BLaER1 treated with 17β-estradiol and CSF1 and Interleukin-3, amounts not matched to agents 10 nM and 100 nM (cell line): ENCODE results near the gene HMG20A.

Source experiments
- H3K27ac ChIP-seq, 11 experiments: shearing (Covaris generic); formaldehyde crosslinking; 2 replicates each; pipeline ENCODE4 v1.8.1; 2022
- H3K27me3 ChIP-seq, 11 experiments: shearing (Covaris generic); formaldehyde crosslinking; 2 replicates each; pipeline ENCODE4 v1.8.1; 2022
- H3K36me3 ChIP-seq, 11 experiments: shearing (Covaris generic); formaldehyde crosslinking; 2 replicates each; pipeline ENCODE4 v1.8.1; 2022
- H3K4me1 ChIP-seq, 10 experiments: shearing (Covaris generic); formaldehyde crosslinking; 2 replicates each; pipeline ENCODE4 v1.8.1; 2022
- H3K4me2 ChIP-seq, 11 experiments: shearing (Covaris generic); formaldehyde crosslinking; 2 replicates each; pipeline ENCODE4 v1.8.1; 2022
- H3K4me3 ChIP-seq, 10 experiments: shearing (Covaris generic); formaldehyde crosslinking; 2 replicates each; pipeline ENCODE4 v1.8.1; 2022
- H3K9ac ChIP-seq, 11 experiments: shearing (Covaris generic); formaldehyde crosslinking; 2 replicates each; pipeline ENCODE4 v1.8.1; 2022
- H3K9me3 ChIP-seq, 11 experiments: shearing (Covaris generic); formaldehyde crosslinking; replicated peaks in 1 of 11; 2 replicates each; pipeline ENCODE4 v1.8.1; 2022
- H4K20me1 ChIP-seq, 11 experiments: shearing (Covaris generic); formaldehyde crosslinking; 2 replicates each; pipeline ENCODE4 v1.8.1; 2022
- Cebpa-rat ChIP-seq, 11 experiments: shearing (Covaris generic); IDR thresholded peaks; 2 replicates each; pipeline ENCODE4 v1.8.1; 2022

Gene HMG20A

DNA sequence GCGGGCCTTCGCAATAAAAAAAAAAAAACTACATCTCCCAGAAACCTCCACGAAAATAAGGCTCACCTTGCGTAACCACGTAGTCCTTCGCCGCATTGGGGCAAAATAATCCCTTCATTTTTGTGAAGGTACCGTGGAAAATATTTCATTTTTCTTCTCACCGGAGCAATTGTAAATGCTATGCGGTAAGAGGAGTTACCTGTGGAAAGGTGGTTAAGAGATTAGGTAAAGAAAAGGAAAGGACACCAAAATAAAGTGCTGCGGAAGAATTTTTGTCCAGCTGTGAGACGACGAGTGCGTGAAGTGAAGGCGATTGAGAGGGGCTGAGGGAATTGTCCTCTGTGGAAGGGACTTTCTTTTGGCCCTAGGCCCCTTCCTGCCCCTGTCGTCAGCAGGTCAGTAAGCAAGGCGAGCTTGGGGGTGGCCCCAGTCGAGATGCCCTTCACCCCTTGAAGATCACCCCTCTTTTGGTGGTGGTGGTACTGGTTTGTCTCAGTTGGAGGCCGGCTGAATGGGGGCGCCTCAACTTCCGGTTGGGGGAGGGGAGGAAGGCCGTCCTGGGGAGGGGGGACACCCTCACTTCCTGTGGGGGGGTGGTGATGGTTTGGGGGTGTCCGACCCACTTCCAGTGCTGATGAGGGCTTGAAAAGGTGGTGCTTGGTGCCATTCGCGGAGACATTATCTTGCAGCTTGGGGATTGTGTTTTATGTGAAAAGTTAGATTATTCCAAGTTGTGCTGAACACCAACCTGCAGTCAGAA is at the start of gene HMG20A:
HMG20A (plus strand) TSS at position 279 of the 760 bp plus-strand sequence. CDS start 37,520 bp downstream, outside the sequence.
- peaks cover 20 to 54% (median 29%) of the 10 kb centered on the region in 10 experiments for H3K4me1 ChIP-seq
- peak within 1 kb of the TSS; percentile 73 to 97 (median 89) for H3K9ac ChIP-seq
- peak within 1 kb of the TSS; percentile 78 to 97 (median 90) for H3K27ac ChIP-seq
- peak within 1 kb of the TSS; percentile 84 to 99 (median 90) for H3K4me2 ChIP-seq
- peaks cover 0 to 17% (median 14%) of the 10 kb centered on the region in 11 experiments; a peak in 16 of 22 replicates for H3K27me3 ChIP-seq
- peak in 10 of 11 experiments; percentile 39 to 88 (median 85); a peak in 17 of 22 replicates for TF ChIP-seq Cebpa-rat (IDR thresholded peaks at IDR 0.05)
- H3K9me3 ChIP-seq, result no peaks in the 10 kb centered on the region
- H3K4me3 ChIP-seq, result peak within 1 kb of the TSS; percentile 77 to 94 (median 85)
- peaks cover 0 to 54% (median 13%) of the 10 kb centered on the region in 11 experiments; a peak in 12 of 22 replicates for H4K20me1 ChIP-seq
- peaks cover 0 to 8% (median 0%) of the 10 kb centered on the region in 11 experiments; a peak in 1 of 22 replicates for H3K36me3 ChIP-seq

DNA sequence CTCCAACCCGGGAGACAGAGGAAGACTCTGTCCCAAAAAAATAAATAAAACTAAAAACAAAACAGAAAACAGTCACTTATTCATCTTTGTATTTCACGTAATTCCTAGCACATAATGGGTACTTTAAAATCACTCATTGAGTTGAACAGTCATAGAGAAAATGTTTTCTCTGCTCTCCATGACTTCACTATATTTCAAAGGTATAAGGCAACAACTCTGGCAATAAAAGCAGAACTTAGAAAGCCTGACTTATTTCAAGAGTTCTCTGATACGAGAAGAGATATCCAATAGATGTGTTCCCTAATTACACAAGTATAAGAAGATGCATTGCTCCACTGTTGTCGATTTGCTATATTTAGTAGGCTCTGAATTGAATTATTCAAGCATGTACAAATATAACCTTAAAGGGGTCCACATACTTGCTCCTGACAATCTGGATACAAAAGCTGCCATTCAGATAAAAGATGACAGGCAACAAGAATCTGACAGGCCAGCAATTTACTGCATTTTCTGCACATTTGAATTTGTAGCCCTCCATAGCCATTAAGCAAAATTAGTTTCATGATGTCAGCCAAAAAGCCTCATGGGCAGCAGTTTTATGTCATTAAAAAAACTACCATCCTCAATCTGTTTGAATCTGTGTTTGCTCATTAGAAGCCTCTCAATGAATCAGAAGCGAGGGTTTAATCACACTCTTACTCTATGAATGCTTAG is 48.7 kb upstream of the HMG20A start:
- H3K4me3 ChIP-seq, result no peak overlapping the region
- no peaks in the 10 kb centered on the region for H3K27me3 ChIP-seq
- H4K20me1 ChIP-seq, result peaks cover 0 to 90% (median 0%) of the 10 kb centered on the region in 11 experiments; a peak in 4 of 22 replicates
- no peaks in the 10 kb centered on the region; a peak in 1 of 20 replicates for H3K4me1 ChIP-seq
- H3K9ac ChIP-seq, result no peak overlapping the region
- no peaks in the 10 kb centered on the region for H3K36me3 ChIP-seq
- H3K4me2 ChIP-seq, result no peak overlapping the region
- no peak for TF ChIP-seq Cebpa-rat (IDR thresholded peaks at IDR 0.05)
- no peak overlapping the region for H3K27ac ChIP-seq
- H3K9me3 ChIP-seq, result no peaks in the 10 kb centered on the region

DNA sequence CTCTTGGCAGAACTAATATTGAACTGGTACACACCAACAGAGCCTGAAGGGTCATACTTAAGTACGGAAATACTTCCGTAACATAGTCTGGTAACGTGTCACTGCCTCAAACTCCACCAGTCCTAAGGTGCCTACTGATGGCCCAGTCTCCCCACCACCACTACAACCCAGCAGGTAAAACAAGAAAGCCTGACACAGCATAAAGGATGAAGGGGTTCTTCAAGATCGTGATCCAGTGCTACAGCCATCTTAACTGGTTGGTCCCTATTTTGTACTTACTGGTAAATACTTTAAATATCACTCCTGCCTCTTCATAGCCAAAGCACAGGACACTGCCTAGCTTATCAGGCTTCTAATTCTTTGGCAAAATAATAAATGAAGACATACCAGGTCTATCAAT is 47.2 kb upstream of the HMG20A start:
- TF ChIP-seq Cebpa-rat (IDR thresholded peaks at IDR 0.05), result no peak
- H3K4me2 ChIP-seq, result no peak overlapping the region
- no peak overlapping the region for H3K4me3 ChIP-seq
- H3K9me3 ChIP-seq, result no peaks in the 10 kb centered on the region
- H3K4me1 ChIP-seq, result no peaks in the 10 kb centered on the region; a peak in 1 of 20 replicates
- H3K9ac ChIP-seq, result no peak overlapping the region
- H3K36me3 ChIP-seq, result no peaks in the 10 kb centered on the region
- peaks cover 0 to 88% (median 0%) of the 10 kb centered on the region in 11 experiments; a peak in 4 of 22 replicates for H4K20me1 ChIP-seq
- H3K27me3 ChIP-seq, result no peaks in the 10 kb centered on the region
- no peak overlapping the region for H3K27ac ChIP-seq

DNA sequence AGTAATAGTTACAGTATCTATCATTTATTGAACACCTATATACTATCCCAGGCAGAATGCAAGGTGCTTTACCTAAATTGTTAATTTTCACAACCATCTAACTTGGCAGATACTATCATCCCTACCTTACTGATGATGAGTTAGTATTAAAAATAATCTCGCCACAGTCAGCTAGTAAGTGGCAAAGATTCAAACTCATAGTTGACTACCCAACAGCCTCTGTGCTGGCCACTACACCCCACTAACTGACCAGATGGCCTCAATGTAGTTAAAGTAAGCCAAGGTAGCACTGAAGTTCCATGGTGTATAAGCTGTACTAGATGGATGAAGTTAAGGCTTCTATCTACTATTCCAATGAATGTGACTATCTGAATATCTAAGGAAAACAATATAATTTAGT is 45.6 kb upstream of the HMG20A start:
- Histone ChIP-seq H3K36me3 (no peaks in the 10 kb centered on the region), H3K4me1 (no peaks in the 10 kb centered on the region; a peak in 1 of 20 replicates), H4K20me1 (peaks cover 0 to 87% (median 0%) of the 10 kb centered on the region in 11 experiments; a peak in 4 of 22 replicates), H3K27ac (no peak overlapping the region), H3K4me3 (no peak overlapping the region), H3K27me3 (no peaks in the 10 kb centered on the region), H3K9ac (no peak overlapping the region), H3K9me3 (no peaks in the 10 kb centered on the region), H3K4me2 (no peak overlapping the region)
- TF ChIP-seq Cebpa-rat (IDR thresholded peaks at IDR 0.05), result no peak

DNA sequence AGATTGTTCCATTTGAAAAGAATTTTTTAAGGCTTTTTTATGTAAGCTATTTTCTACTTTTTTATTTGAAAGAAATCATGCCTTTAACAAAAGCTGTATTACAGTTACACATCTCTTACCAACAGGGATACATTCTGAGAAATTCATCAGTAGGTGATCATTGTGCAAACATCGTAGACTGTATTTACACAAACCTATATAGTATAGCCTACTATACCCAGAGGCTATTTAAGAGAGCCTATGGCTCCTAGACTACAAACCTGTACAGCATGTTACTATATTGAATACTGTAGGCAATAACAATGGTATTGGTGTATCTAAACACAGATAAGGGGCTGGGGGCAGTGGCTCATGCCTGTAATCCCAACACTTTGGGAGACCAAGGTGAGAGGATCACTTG is 43.9 kb upstream of the HMG20A start:
- TF ChIP-seq Cebpa-rat (IDR thresholded peaks at IDR 0.05), result no peak
- Histone ChIP-seq H4K20me1 (peaks cover 0 to 87% (median 0%) of the 10 kb centered on the region in 11 experiments; a peak in 3 of 22 replicates), H3K36me3 (no peaks in the 10 kb centered on the region), H3K27ac (no peak overlapping the region), H3K27me3 (no peaks in the 10 kb centered on the region), H3K4me2 (no peak overlapping the region), H3K4me3 (no peak overlapping the region), H3K9ac (no peak overlapping the region), H3K9me3 (no peaks in the 10 kb centered on the region), H3K4me1 (no peaks in the 10 kb centered on the region; a peak in 1 of 20 replicates)

DNA sequence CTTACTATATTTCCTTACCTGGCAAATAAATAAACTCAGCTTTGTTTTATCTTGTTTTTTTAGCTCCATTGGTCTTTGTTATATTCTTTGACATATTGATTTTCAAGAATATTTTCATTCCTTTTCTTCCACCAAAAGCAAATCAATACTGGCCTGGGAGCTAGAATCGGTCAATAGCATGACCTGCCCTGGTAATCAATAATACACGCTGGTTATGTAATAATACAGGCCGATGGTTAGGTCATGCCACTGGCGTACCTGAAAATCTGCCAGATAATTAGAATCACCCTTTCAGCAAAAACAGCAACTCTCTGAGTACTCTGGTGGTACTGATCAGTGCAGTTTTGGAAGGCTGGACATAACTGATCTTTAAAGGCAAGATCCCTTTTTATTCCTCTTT is 40.7 kb upstream of the HMG20A start:
- Histone ChIP-seq H3K4me1 (peaks cover 0 to 6% (median 0%) of the 10 kb centered on the region in 10 experiments; a peak in 5 of 20 replicates), H3K27ac (no peak overlapping the region), H3K4me3 (no peak overlapping the region), H3K9me3 (no peaks in the 10 kb centered on the region), H3K9ac (no peak overlapping the region), H3K4me2 (no peak overlapping the region), H3K27me3 (no peaks in the 10 kb centered on the region), H3K36me3 (no peaks in the 10 kb centered on the region), H4K20me1 (peaks cover 0 to 91% (median 0%) of the 10 kb centered on the region in 11 experiments; a peak in 4 of 22 replicates)
- TF ChIP-seq Cebpa-rat (IDR thresholded peaks at IDR 0.05), result no peak

DNA sequence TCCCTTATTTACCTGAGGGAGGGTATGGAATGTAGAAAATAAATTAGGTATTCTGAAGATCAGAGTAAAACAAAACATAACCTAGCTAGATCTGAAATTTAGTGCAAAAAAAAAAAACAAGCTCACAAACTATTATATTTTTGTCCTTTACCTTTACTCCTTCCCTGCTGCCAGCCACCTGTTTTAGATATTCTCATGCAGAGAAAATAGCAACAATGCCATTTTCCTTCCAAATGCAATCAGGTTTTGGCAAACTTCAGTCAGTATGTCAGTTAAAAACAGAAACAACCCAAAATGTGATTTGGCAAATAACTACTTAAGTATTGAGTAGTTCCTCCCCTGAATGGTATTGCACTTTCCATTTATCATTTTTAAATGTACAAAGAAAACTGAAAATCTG is 36.6 kb upstream of the HMG20A start:
- no peak overlapping the region for H3K4me3 ChIP-seq
- H3K27ac ChIP-seq, result no peak overlapping the region
- H3K4me2 ChIP-seq, result no peak overlapping the region
- H4K20me1 ChIP-seq, result peaks cover 0 to 99% (median 0%) of the 10 kb centered on the region in 11 experiments; a peak in 4 of 22 replicates
- no peaks in the 10 kb centered on the region for H3K9me3 ChIP-seq
- H3K36me3 ChIP-seq, result no peaks in the 10 kb centered on the region
- TF ChIP-seq Cebpa-rat (IDR thresholded peaks at IDR 0.05), result no peak
- H3K9ac ChIP-seq, result no peak overlapping the region
- H3K4me1 ChIP-seq, result peaks cover 0 to 22% (median 0%) of the 10 kb centered on the region in 10 experiments; a peak in 5 of 20 replicates
- H3K27me3 ChIP-seq, result no peaks in the 10 kb centered on the region

DNA sequence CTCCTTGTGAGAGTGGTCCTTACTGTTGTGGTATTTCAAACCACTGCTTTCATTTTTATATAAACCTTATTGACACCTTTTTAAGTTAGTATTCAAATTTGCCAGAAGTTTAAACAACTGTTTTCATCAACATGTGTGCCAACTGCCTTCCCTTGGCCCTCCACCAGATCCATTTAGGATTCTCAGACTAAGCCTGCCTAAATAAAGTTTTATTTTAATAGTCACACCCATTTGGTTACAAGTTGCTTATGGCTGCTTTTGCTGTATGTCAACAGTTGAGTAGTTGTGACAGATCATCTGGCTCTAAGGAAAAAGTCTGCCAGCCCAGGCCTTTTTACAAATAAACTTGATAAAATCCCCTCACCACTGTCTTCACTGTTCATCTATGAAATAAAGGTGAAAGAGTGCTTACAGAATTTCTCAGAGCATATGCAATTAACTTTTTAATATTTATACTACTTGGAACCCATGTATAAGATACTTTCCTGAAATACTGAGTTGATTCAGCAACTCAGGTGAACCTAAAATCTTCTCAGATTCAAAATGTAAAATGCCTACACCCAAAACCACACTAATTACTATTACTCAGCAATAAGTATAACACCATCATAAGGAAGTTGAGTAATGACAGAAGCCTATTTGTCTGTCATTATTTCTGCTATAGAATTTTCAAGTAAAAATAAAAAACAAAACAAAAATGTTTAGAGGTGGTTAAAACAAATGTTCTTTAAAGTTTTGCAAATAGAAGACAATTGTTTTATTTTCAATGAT is 35.9 kb upstream of the HMG20A start:
- no peak overlapping the region for H3K27ac ChIP-seq
- no peaks in the 10 kb centered on the region for H3K9me3 ChIP-seq
- no peaks in the 10 kb centered on the region for H3K27me3 ChIP-seq
- TF ChIP-seq Cebpa-rat (IDR thresholded peaks at IDR 0.05), result no peak
- H3K4me1 ChIP-seq, result peaks cover 0 to 22% (median 0%) of the 10 kb centered on the region in 10 experiments; a peak in 5 of 20 replicates
- H3K36me3 ChIP-seq, result no peaks in the 10 kb centered on the region
- H3K4me3 ChIP-seq, result no peak overlapping the region
- H3K9ac ChIP-seq, result no peak overlapping the region
- peak overlapping the region in 3 of 11 experiments; percentile 9 to 40 (median 16); a peak in 2 of 22 replicates for H3K4me2 ChIP-seq
- H4K20me1 ChIP-seq, result peaks cover 0 to 99% (median 0%) of the 10 kb centered on the region in 11 experiments; a peak in 4 of 22 replicates
